ENCODE results near the gene CTCF. TPM values are rescaled to one million over a fixed set of nuclear protein-coding genes. Genes with fewer than 3 reads are reported as not detected.

CTCF gene, protein sequence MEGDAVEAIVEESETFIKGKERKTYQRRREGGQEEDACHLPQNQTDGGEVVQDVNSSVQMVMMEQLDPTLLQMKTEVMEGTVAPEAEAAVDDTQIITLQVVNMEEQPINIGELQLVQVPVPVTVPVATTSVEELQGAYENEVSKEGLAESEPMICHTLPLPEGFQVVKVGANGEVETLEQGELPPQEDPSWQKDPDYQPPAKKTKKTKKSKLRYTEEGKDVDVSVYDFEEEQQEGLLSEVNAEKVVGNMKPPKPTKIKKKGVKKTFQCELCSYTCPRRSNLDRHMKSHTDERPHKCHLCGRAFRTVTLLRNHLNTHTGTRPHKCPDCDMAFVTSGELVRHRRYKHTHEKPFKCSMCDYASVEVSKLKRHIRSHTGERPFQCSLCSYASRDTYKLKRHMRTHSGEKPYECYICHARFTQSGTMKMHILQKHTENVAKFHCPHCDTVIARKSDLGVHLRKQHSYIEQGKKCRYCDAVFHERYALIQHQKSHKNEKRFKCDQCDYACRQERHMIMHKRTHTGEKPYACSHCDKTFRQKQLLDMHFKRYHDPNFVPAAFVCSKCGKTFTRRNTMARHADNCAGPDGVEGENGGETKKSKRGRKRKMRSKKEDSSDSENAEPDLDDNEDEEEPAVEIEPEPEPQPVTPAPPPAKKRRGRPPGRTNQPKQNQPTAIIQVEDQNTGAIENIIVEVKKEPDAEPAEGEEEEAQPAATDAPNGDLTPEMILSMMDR
- 19.9 and 20.5 TPM in 2 replicates for total RNA-seq

DNA sequence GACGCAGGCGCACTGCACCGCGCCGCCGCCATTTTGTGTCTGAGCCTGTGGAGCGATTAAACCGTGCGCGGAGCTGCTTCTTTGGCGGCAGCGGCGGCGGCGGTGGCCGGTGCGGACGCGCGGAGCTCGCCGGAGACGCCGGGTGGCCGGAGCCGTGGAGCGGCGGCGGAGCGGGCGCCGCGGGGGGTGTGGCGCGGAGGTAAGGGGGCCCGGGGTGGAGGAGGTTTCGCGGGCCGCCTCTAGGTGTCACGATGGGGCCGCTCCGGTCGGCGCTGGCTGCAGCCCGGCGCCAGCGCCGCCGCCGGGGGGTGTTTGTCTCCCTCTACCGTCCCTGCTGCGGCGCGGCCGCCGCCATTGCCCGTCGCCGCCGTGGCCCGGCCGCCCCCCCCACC lies at the start of gene CTCF:
CTCF (plus strand) TSS at position 1 of the 392 bp plus-strand sequence. CDS start 48,307 bp downstream, outside the sequence.

DNA sequence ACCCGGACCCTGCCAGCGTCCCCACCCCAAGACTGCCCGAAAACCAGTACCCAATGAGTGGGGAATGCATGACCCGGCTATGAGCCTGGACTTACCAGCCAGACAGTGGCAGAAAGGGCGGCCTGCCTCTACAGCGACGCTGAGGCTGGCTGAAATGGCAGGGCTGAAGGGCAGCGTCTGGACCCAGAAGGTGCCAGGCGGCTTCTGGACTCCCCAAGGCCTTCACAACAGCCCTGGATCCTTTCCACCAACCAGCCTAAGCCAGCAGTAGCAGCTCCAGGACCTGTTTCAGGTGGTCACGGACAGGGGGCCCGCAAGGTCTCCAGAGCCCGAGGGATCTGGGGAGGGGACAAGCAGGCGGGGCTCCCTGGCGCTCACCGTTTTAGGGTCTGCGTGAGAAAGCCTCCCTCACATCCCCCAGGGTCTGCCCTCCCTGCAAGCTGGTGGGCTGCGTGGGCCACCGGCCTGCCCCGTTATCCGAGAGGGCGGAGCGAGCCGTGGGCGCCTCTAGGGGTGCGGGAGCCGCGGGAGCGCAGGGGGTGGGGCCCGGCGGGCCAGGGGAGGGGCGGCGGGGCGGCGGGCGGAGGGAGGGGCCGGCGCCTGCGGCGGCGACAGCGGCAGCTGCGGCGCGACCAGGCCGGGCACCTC lies 34.0 kb upstream of the CTCF start, which contains the start of gene RIPOR1:
RIPOR1 (plus strand) TSS at position 608 of the 648 bp plus-strand sequence. CDS start 9,618 bp downstream, outside the sequence.

DNA sequence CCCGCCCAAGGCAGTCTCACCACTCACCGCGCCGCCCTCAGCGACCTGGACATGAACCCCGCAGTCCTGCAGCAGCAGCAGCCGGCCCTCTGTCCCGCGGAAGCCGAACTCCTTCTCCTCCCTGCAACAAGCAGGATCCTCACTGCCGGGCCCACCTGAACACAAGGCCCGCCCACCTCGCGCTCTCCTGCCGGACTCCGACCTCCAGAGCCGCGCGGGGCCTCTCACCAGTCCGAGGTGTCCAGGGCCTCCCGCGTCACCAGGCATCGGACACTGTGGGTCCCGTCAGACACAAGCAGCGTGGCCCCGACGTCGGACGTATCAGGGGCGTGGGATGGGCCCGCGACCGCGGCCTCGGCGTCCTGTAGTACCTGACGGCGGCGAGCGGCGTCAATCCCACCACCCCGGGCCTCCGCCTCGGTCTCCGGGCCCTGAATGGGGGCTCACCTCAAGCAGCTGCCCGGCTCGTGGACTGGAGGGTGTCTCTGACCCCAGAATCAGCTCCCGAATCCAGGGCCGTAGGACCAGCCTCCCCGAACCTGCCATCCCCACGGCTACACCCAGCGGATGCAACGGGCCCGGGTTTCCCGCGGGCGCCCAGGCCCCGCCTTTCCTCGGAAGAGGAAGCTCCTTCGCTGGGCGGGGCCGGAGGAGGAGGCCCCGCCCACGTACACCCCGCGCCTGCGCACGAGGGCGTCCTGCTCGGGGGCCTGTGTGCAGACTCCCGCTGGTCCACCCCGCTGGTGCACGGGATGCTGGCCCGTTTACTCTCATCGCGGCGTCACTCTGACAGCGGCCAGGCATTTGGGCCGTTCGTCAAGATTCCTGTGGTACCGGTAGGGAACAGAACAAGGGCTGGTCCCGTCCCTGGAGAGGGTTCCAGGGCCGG lies 97.6 kb downstream of the CTCF start, which contains the start of gene ACD:
ACD (minus strand) TSS at position 586 of the 889 bp plus-strand sequence; CDS start at position 546, 40 bp downstream.

DNA sequence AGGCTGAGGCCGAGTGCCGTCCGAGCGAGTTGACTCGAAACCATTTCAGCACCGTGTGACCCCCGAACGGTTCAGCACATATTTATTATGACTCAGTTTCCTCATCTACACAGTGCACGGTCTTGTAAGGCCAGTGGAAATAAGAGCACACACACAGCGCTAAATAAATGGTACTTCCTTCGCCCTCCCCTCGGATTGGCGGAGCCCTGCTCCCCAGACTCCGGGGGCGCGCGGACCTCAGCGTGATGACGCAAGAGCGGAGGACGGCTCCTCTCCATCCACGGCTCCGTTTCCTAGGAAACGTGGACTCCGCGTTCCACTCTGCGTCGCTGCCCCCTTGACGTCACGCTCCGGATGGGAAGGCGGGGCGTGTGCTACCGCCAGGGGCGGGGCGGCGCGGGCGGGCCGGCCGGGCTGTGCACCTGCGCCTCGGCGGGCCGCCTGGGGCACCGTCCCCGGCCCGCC lies 98.3 kb downstream of the CTCF start, which contains the start of gene PARD6A:
PARD6A (plus strand) TSS at position 397 of the 465 bp plus-strand sequence. CDS start 79 bp downstream, outside the sequence.

DNA sequence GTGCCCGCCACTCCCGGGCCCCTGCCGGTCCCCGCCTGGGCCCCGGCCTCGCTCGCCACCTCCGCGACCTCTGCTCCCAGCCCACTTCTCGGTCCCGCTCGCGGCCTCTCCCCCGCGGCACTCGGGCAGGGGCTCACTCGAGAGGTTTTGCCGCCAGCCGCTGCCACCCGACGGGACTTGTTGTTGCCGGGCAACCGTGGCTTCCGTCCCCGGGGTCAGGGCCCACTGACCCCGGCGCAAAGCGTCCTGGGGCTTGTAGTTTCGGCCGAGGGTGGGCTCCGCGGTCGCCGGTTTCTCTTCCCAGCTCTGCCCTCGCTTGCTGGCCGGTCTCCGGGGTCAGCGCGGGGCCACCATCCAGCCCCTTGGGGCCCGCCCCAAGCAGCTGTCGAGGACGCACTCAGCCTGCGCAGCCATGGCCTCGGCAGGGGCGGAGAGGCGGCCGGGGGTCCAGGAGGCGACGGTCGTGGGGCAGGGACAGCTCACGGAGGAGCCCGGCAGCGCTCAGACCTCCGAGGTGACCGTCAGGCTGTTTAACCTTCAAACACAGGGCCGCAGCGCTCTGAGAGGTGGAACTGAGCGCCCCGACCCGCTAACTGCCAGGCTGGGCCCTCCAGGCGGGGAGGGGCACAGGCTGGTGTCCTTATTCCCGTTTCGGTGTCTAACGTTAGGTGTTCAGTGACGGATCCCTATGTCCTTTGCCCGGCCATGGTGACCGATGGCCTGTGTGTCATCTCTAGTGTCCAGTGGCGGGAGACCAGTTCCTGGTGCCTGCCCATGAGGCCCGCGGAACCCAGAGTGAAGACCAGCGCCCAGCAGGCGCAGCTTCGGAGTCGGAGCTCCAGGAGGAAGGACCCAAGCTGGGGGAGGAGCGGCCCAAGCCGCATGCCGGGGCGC lies 104.5 kb downstream of the CTCF start, which contains the start of the genes C16orf86 and ENKD1:
C16orf86 (plus strand) TSS at position 256 of the 894 bp plus-strand sequence; CDS start at position 413, 157 bp downstream.
ENKD1 (minus strand) TSS at position 192 of the 894 bp plus-strand sequence. CDS start 308 bp downstream, outside the sequence.

Other genes with a start within 250 kb of the CTCF start
- gene KCTD19, start 235.8 kb upstream of the CTCF start, total RNA-seq = not detected in 2 replicates
- gene LRRC36, start 235.7 kb upstream of the CTCF start, total RNA-seq = under 0.01 TPM in 1 of 2 replicates, not detected in the other
- 0.15 and 0.34 TPM in 2 replicates for gene TPPP3, start 169.0 kb upstream of the CTCF start, total RNA-seq
- gene ZDHHC1, start 146.0 kb upstream of the CTCF start, total RNA-seq = 4.6 and 7.9 TPM in 2 replicates
- gene HSD11B2, start 131.4 kb upstream of the CTCF start, total RNA-seq = not detected in 2 replicates
- gene ATP6V0D1, start 81.4 kb upstream of the CTCF start, total RNA-seq = 106 and 112 TPM in 2 replicates
- not detected in 2 replicates for gene AGRP, start 79.0 kb upstream of the CTCF start, total RNA-seq
- gene RIPOR1, start 33.7 kb upstream of the CTCF start, total RNA-seq = 15.3 and 20.4 TPM in 2 replicates
- gene CARMIL2, start 82.6 kb downstream of the CTCF start, total RNA-seq = 0.15 and 0.34 TPM in 2 replicates
- gene ACD, start 97.7 kb downstream of the CTCF start, total RNA-seq = 41.9 and 47.7 TPM in 2 replicates
- 1.8 and 3.0 TPM in 2 replicates for gene PARD6A, start 98.4 kb downstream of the CTCF start, total RNA-seq
- gene ENKD1, start 104.2 kb downstream of the CTCF start, total RNA-seq = 16.5 and 17.7 TPM in 2 replicates
- gene C16orf86, start 104.3 kb downstream of the CTCF start, total RNA-seq = 3.5 and 4.9 TPM in 2 replicates
- 11.0 and 12.1 TPM in 2 replicates for gene GFOD2, start 156.8 kb downstream of the CTCF start, total RNA-seq
- 4.0 and 4.4 TPM in 2 replicates for gene RANBP10, start 244.0 kb downstream of the CTCF start, total RNA-seq
- gene TSNAXIP1, start 244.4 kb downstream of the CTCF start, total RNA-seq = 0.17 and 1.2 TPM in 2 replicates